ENCODE measurements around the gene PTPRD.
"Not testable (repeated sequence)": the region's sequence is repeated elsewhere in the genome, so short reads cannot be mapped to it uniquely, and the experiment has no call there.

PTPRD gene

GRCh38 chr9:10488937-10489336 is 123.9 kb downstream of the PTPRD start:
- in situ Hi-C loops (cut with MboI; ENCODE audit: low sequenced_read_pairs), result no loop called here

GRCh38 chr9:10479172-10479571 is 133.6 kb downstream of the PTPRD start:
- in situ Hi-C loops (cut with MboI; ENCODE audit: low sequenced_read_pairs), result no loop called here

- in situ Hi-C loops (cut with MboI; ENCODE audit: low sequenced_read_pairs), result not testable (repeated sequence)
Measured at GRCh38 chr9:10449201-10449617, 163.6 kb downstream of the PTPRD start.

GRCh38 chr9:10447036-10447435 is 165.8 kb downstream of the PTPRD start:
- in situ Hi-C loops (cut with MboI; ENCODE audit: low sequenced_read_pairs), result no loop called here

GRCh38 chr9:10443868-10444204 is 169.0 kb downstream of the PTPRD start:
- in situ Hi-C loops (cut with MboI; ENCODE audit: low sequenced_read_pairs), result no loop called here

- in situ Hi-C loops (cut with MboI; ENCODE audit: low sequenced_read_pairs), result no loop called here
Measured at GRCh38 chr9:10443181-10443867, 169.5 kb downstream of the PTPRD start.

- in situ Hi-C loops (cut with MboI; ENCODE audit: low sequenced_read_pairs), result no loop called here
Measured at GRCh38 chr9:10438955-10439354, 173.8 kb downstream of the PTPRD start.

- in situ Hi-C loops (cut with MboI; ENCODE audit: low sequenced_read_pairs), result no loop called here
Measured at GRCh38 chr9:10436756-10437155, 176.0 kb downstream of the PTPRD start.

- in situ Hi-C loops (cut with MboI; ENCODE audit: low sequenced_read_pairs), result no loop called here
Measured at GRCh38 chr9:10434412-10434811, 178.4 kb downstream of the PTPRD start.

GRCh38 chr9:10411272-10411671 is 201.5 kb downstream of the PTPRD start:
- in situ Hi-C loops (cut with MboI; ENCODE audit: low sequenced_read_pairs), result no loop called here

- in situ Hi-C loops (cut with MboI; ENCODE audit: low sequenced_read_pairs), result no loop called here
Measured at GRCh38 chr9:10403283-10403682, 209.5 kb downstream of the PTPRD start.

- in situ Hi-C loops (cut with MboI; ENCODE audit: low sequenced_read_pairs), result no loop called here
Measured at GRCh38 chr9:10396615-10397014, 216.2 kb downstream of the PTPRD start.

GRCh38 chr9:10387282-10387681 is 225.5 kb downstream of the PTPRD start:
- in situ Hi-C loops (cut with MboI; ENCODE audit: low sequenced_read_pairs), result no loop called here

- in situ Hi-C loops (cut with MboI; ENCODE audit: low sequenced_read_pairs), result no loop called here
Measured at GRCh38 chr9:10371824-10372223, 241.0 kb downstream of the PTPRD start.

GRCh38 chr9:10366171-10366779 is 246.5 kb downstream of the PTPRD start:
- in situ Hi-C loops (cut with MboI; ENCODE audit: low sequenced_read_pairs), result no loop called here

GRCh38 chr9:10354591-10354990 is 258.2 kb downstream of the PTPRD start:
- in situ Hi-C loops (cut with MboI; ENCODE audit: low sequenced_read_pairs), result no loop called here

- in situ Hi-C loops (cut with MboI; ENCODE audit: low sequenced_read_pairs), result not testable (repeated sequence)
Measured at GRCh38 chr9:10345621-10346020, 267.2 kb downstream of the PTPRD start.

GRCh38 chr9:10341057-10341456 is 271.7 kb downstream of the PTPRD start:
- in situ Hi-C loops (cut with MboI; ENCODE audit: low sequenced_read_pairs), result no loop called here

GRCh38 chr9:10339152-10339551 is 273.6 kb downstream of the PTPRD start:
- in situ Hi-C loops (cut with MboI; ENCODE audit: low sequenced_read_pairs), result no loop called here

GRCh38 chr9:10331157-10331556 is 281.6 kb downstream of the PTPRD start:
- in situ Hi-C loops (cut with MboI; ENCODE audit: low sequenced_read_pairs), result no loop called here

GRCh38 chr9:10282084-10282483 is 330.7 kb downstream of the PTPRD start:
- in situ Hi-C loops (cut with MboI; ENCODE audit: low sequenced_read_pairs), result no loop called here

GRCh38 chr9:10274988-10275387 is 337.8 kb downstream of the PTPRD start:
- in situ Hi-C loops (cut with MboI; ENCODE audit: low sequenced_read_pairs), result no loop called here

- in situ Hi-C loops (cut with MboI; ENCODE audit: low sequenced_read_pairs), result no loop called here
Measured at GRCh38 chr9:10274175-10274574, 338.6 kb downstream of the PTPRD start.
